Measurements from ENCODE around the gene CD33. TPM values are rescaled to one million over a fixed set of nuclear protein-coding genes. Genes with fewer than 3 reads are reported as not detected.

The CD33 gene
- polyA plus RNA-seq, 2 of the 4 experiments (the other 2 are of a cell fraction): 0.10 TPM; not detected in 1

- WGBS (ENCODE audit: missing lambda C conversion rate): 56% methylated on average over 6 of the region's 6 CpGs
- TF ChIP-seq SMC3 (IDR thresholded peaks at IDR 0.05) (no peak), BCL3 (IDR thresholded peaks at IDR 0.05) (no peak), MAFK (IDR thresholded peaks at IDR 0.05; ENCODE audit: partially characterized antibody) (no peak), NPAS2 (CRISPR knock-in tag; IDR thresholded peaks at IDR 0.05; ENCODE audit: borderline replicate concordance) (no peak), ZFP36 (IDR thresholded peaks at IDR 0.05; ENCODE audit: borderline replicate concordance, partially characterized antibody) (no peak), RFX5 (IDR thresholded peaks at IDR 0.05) (no peak), E2F6 (IDR thresholded peaks at IDR 0.05; ENCODE audit: borderline replicate concordance, low read depth) (no peak), JUN (IDR thresholded peaks at IDR 0.05) (no peak), HOXA7 (CRISPR knock-in tag; IDR thresholded peaks at IDR 0.05) (no peak), TFCP2L1 (CRISPR knock-in tag; IDR thresholded peaks at IDR 0.05) (no peak), CBX2 (IDR thresholded peaks at IDR 0.05; ENCODE audit: borderline replicate concordance, low read depth) (no peak)
- TF ChIP-seq, protein P1, sequence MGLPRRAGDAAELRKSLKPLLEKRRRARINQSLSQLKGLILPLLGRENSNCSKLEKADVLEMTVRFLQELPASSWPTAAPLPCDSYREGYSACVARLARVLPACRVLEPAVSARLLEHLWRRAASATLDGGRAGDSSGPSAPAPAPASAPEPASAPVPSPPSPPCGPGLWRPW (IDR thresholded peaks at IDR 0.05): no peak
- Histone ChIP-seq H3K4me3 (no peak overlapping the region), H3K9me3 (no peaks in the 10 kb centered on the region), H3K4me2 (no peak overlapping the region), H3K27ac (no peak overlapping the region), H3K4me1 (no peaks in the 10 kb centered on the region)
- ATAC-seq: no peak
- no peak for DNase-seq (ENCODE audit: low read depth in 1 of 2, low spot score in 1 of 2)
- FAIRE-seq: no peak
- CTCF ChIA-PET: interaction anchor here (0.8 kb wide), 1 partner anchor 9 kb away, joined by 4 read pairs; no protein-coding TSS in a partner anchor
- POLR2A ChIA-PET: no interaction called here
These were observed 20.6 kb upstream of the CD33 start for GRCh38 chr19:51204321-51204720.

DNA sequence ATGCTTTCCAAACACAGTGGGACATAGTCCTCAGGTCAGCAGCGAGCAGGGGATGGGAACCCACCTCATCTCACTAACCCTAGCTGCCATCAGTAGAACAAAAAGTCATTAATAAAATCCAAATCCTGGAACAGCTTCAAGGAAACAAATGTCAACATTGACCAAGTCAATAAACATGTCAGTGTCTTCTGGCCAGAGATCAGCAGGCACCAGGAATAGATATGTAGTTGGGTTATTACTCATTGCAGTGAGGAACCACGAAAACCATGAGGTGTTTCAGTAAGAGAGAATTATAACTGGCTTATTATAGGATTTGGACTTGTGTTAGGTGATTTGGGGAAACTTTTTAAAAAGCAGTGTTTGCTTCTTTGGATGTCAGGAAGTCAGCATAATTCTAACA is 17.1 kb upstream of the CD33 start:
- ChIA-PET POLR2A (no interaction called here), CTCF (no interaction called here)
- Histone ChIP-seq H3K27ac (no peak overlapping the region), H3K4me1 (no peaks in the 10 kb centered on the region), H3K9me3 (no peaks in the 10 kb centered on the region), H3K4me2 (no peak overlapping the region), H3K4me3 (no peak overlapping the region)
- TF ChIP-seq MYC (IDR thresholded peaks at IDR 0.05; ENCODE audit: borderline replicate concordance, low read length): no peak
- TF ChIP-seq EP300 (IDR thresholded peaks at IDR 0.05): no peak
- TF ChIP-seq KDM5A (IDR thresholded peaks at IDR 0.05): no peak
- no peak for TF ChIP-seq CEBPB (IDR thresholded peaks at IDR 0.05)
- no peak for TF ChIP-seq NR3C1 (IDR thresholded peaks at IDR 0.05)
- TF ChIP-seq, protein P2, sequence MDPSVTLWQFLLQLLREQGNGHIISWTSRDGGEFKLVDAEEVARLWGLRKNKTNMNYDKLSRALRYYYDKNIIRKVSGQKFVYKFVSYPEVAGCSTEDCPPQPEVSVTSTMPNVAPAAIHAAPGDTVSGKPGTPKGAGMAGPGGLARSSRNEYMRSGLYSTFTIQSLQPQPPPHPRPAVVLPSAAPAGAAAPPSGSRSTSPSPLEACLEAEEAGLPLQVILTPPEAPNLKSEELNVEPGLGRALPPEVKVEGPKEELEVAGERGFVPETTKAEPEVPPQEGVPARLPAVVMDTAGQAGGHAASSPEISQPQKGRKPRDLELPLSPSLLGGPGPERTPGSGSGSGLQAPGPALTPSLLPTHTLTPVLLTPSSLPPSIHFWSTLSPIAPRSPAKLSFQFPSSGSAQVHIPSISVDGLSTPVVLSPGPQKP (IDR thresholded peaks at IDR 0.05; ENCODE audit: low read depth, low read length): no peak
- TF ChIP-seq ZSCAN20 (CRISPR knock-in tag; IDR thresholded peaks at IDR 0.05): no peak
- no peak for TF ChIP-seq E2F6 (IDR thresholded peaks at IDR 0.05; ENCODE audit: borderline replicate concordance, low read depth)
- TF ChIP-seq RARB (CRISPR knock-in tag; IDR thresholded peaks at IDR 0.05): no peak
- no peak for TF ChIP-seq NFE2L2 (conservative IDR thresholded peaks at IDR 0.05; ENCODE audit: low read length)
- TF ChIP-seq POLR2A (IDR thresholded peaks at IDR 0.05; ENCODE audit: low read length): no peak
- TF ChIP-seq, protein P1 (IDR thresholded peaks at IDR 0.05): no peak
- no peak for TF ChIP-seq CBX2 (IDR thresholded peaks at IDR 0.05; ENCODE audit: borderline replicate concordance, low read depth)
- TF ChIP-seq FOXS1 (CRISPR knock-in tag; IDR thresholded peaks at IDR 0.05): no peak
- TF ChIP-seq, protein P3, sequence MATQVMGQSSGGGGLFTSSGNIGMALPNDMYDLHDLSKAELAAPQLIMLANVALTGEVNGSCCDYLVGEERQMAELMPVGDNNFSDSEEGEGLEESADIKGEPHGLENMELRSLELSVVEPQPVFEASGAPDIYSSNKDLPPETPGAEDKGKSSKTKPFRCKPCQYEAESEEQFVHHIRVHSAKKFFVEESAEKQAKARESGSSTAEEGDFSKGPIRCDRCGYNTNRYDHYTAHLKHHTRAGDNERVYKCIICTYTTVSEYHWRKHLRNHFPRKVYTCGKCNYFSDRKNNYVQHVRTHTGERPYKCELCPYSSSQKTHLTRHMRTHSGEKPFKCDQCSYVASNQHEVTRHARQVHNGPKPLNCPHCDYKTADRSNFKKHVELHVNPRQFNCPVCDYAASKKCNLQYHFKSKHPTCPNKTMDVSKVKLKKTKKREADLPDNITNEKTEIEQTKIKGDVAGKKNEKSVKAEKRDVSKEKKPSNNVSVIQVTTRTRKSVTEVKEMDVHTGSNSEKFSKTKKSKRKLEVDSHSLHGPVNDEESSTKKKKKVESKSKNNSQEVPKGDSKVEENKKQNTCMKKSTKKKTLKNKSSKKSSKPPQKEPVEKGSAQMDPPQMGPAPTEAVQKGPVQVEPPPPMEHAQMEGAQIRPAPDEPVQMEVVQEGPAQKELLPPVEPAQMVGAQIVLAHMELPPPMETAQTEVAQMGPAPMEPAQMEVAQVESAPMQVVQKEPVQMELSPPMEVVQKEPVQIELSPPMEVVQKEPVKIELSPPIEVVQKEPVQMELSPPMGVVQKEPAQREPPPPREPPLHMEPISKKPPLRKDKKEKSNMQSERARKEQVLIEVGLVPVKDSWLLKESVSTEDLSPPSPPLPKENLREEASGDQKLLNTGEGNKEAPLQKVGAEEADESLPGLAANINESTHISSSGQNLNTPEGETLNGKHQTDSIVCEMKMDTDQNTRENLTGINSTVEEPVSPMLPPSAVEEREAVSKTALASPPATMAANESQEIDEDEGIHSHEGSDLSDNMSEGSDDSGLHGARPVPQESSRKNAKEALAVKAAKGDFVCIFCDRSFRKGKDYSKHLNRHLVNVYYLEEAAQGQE (IDR thresholded peaks at IDR 0.05): no peak
- TF ChIP-seq MAFK (IDR thresholded peaks at IDR 0.05; ENCODE audit: partially characterized antibody): no peak
- TF ChIP-seq, protein P4, sequence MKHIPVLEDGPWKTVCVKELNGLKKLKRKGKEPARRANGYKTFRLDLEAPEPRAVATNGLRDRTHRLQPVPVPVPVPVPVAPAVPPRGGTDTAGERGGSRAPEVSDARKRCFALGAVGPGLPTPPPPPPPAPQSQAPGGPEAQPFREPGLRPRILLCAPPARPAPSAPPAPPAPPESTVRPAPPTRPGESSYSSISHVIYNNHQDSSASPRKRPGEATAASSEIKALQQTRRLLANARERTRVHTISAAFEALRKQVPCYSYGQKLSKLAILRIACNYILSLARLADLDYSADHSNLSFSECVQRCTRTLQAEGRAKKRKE (CRISPR knock-in tag; IDR thresholded peaks at IDR 0.05; ENCODE audit: low read depth): no peak
- WGBS (ENCODE audit: missing lambda C conversion rate): 0% methylated on average over 2 of the region's 2 CpGs
- ATAC-seq (no peak), FAIRE-seq (peak; percentile 65), DNase-seq (ENCODE audit: low read depth in 1 of 2, low spot score in 1 of 2) (no peak)

Measured in A549 (cell line).